Hepatic stellate cell (primary cell): ENCODE results near the gene FSTL5.
"Not testable (repeated sequence)": the region's sequence is repeated elsewhere in the genome, so short reads cannot be mapped to it uniquely, and the experiment has no call there.

Experiments
- DNase-seq: peaks from one replicate; pipeline ENCODE4 v3.0.0; 2011; ENCODE audit warnings: low spot score

Gene FSTL5

GRCh38 chr4:162163892-162164759 lies at the start of gene FSTL5:
FSTL5 (minus strand) TSS chr4:162164000; CDS start chr4:162111396, 52,604 bp downstream.
- no peak for DNase-seq

DNA sequence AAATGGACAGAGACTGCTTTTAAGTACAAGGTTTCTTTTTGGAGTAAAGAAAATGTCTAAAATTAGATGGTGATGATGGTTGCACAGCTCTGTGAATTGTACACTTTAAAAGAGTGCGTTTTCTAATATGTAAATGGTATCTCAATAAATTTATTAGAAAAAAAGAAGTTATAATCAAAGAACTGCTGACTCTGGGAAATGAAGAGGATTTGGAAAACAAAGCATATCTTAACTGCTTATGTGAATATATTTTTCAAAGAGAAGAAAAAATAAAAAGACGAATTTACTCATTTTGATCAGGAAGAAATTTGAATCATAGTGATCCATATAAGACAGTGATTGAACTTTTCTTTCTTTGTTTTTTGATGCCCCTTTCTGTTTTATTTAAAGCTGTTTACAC lies 45.9 kb upstream of the FSTL5 start:
- DNase-seq: no peak

DNA sequence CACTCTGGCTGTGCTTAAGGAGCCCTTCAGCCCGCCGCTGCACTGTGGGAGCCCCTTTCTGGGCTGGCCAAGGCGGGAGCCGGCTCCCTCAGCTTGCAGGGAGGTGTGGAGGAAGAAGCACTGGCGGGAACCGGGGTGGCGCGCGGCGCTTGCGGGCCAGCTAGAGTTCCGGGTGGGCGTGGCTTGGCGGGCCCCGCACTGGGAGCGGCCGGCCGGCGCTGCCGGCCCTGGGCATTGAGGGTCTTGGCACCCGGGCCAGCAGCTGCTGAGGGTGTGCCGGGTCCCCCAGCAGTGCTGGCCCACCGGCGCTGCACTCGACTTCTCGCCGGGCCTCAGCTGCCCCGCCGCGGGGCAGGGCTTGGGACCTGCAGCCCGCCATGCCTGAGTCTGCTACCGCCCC lies 39.7 kb upstream of the FSTL5 start:
- not testable (repeated sequence) for DNase-seq

DNA sequence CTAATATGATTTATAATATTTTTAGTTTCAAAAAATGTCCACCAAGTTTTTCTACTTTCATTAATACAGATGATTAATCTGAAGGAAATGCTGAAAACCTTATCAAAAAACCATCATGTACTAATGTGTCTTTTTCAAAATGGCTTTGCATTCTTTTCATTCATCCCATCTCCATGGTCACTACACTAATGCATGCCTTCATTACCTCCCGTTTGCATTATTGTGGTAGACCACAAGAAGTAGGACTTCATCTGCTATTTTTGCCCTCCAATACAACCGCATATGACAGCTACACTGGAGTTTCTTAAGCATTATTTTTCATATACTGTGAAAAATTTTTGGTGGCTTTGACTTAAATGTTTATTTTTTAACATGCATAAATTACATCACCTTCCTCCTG lies 37.9 kb upstream of the FSTL5 start:
- no peak for DNase-seq

GRCh38 chr4:162170509-162170908 lies 6.7 kb upstream of the FSTL5 start:
- no peak for DNase-seq

- no peak for DNase-seq
Observed at GRCh38 chr4:162164906-162165510, 1.2 kb upstream of the FSTL5 start.

DNA sequence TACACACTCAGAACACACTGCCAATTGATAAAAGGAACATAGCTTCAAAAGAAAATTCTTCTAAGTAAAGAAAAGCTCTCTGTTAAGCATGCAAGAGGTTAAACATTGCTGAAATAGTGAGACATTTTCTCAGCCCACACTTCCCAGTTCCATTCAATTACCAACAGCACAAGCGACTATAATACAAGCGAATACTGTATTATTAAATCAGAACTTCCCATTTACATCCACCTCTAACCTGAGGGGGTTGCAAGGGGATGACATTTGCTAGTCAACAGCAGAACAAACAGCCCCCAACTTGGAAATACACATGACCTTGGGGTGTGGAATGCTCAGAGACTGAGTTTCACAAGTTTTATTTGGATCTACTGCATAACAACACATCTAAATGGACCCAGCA lies 1.1 kb downstream of the FSTL5 start:
- no peak for DNase-seq

DNA sequence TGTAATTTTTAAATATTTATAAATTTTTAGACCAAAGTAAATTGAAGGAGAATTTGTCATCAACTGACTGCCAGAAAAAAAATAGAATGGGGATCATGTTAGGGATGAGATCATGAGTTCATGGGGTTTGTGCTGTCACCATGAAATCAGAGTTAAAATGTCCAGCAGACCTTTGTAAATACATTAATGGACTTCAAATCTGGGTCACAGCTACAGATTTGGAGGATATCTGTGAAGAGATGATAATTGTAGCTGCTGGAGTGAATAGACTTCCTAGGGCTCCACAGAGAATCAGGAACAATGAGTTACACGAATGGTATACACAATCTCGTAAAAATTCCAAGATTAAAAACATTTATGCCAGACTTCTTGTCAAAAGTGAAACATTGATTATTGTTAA lies 6.6 kb downstream of the FSTL5 start:
- DNase-seq: no peak

DNA sequence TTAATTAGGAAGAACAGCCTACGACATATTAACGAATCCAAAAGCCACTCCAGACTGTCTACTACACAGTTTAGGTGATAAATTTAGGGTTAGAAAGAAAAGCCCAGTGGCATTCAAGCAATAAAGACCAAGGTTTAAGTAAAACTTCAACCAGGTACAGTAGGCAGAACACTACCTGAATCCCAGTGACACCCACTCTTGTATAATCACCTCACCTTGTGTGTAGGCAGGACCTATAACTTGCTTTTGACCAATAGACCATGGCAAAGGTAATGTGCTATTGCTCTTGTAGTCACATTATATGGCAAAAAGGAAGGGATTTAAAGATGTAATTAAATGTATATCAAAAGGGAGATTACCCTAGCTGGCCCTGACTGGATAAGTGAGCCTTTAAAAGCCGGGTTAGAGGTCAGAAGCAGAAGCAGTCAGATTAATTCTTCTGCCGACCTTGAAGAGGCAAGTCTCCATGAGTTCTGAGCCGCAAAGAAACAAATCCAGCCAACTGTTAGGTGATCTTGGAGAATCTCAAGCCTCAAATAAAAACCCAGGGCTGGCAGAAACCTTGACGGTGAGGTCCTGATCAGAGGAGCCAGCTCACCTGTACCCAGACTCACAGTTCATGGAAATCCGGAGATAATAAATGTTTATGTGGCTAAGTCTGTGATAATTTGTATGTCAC lies 8.8 kb downstream of the FSTL5 start:
- DNase-seq: no peak

DNA sequence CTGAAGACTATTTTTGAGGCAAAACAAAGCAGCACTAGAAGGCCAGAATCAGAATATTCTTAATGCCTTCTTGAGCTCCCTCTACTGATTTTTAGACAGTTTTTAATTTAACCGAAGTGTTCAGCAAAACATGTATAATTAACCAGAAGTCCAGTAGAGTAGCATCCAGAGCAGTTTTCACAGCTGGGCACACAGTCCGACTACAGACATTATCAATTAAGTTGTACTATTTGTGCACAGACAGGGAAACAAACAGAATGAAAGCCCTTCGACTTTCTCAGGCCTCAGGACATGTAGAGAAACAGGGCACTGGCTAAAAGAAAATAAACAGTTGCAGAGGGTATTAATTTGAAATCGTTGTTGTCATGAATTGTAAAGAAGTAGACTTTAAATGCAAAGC lies 11.9 kb downstream of the FSTL5 start:
- no peak for DNase-seq

DNA sequence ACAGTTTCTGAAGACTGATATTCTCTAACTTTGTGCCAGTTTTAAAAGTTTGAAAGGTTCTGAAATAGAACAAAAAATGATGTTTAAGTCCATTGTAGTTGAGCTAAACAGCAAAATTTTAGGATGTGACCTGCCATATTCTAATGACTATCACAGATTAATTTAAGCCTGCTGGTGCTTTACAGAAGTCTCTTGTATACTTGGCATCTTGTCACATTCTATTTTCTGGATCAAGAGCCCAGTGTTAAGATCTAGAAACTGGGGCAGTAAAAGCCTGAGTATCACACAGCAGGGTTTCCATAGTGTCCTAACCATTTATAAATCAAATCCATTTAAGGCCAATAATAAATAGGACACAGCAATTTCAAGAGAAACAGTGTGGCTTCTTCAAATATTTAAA lies 12.4 kb downstream of the FSTL5 start:
- no peak for DNase-seq

- DNase-seq: no peak
Observed at GRCh38 chr4:162149644-162150043, 14.2 kb downstream of the FSTL5 start.

- DNase-seq: no peak
Observed at GRCh38 chr4:162140051-162140683, 23.6 kb downstream of the FSTL5 start.

GRCh38 chr4:162139412-162139811 lies 24.4 kb downstream of the FSTL5 start:
- no peak for DNase-seq

DNA sequence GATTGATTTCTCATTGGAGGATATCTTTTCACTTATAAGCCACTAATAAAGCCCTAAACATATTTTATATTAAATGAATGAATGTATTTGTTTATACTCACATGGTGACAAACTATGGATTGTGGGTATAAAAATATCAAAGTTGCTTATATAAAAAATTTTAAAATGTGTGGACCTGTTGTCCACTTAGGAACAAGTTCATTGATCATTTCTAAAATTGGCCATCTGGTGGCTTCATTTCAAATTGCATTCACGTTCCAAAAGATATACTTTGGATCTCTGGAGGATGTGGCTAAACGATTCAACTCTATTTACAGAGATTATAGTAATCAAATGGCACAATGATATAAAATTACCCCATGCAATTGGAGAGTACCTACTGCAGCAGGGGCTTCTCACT lies 32.5 kb downstream of the FSTL5 start:
- no peak for DNase-seq

GRCh38 chr4:162126729-162127128 lies 37.1 kb downstream of the FSTL5 start:
- no peak for DNase-seq

DNA sequence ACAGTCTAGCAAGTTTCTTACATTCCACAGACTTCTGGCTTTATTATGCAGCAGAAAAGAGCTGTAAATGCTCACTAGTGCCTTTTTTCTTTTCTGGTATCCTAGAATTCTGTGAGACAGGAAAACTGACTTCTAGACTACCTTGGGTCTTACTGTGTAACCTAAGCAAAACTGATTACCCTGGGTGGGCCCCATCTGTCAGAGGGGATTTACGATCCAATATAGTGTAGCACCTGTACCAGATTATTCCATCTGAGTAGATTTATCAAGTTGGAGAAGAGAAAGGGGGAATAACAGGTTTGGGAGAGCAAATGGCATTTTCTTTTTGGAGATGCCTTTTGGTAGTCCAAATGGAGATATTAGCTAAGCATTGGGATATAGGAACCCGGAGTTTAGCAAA lies 46.7 kb downstream of the FSTL5 start:
- DNase-seq: no peak

DNA sequence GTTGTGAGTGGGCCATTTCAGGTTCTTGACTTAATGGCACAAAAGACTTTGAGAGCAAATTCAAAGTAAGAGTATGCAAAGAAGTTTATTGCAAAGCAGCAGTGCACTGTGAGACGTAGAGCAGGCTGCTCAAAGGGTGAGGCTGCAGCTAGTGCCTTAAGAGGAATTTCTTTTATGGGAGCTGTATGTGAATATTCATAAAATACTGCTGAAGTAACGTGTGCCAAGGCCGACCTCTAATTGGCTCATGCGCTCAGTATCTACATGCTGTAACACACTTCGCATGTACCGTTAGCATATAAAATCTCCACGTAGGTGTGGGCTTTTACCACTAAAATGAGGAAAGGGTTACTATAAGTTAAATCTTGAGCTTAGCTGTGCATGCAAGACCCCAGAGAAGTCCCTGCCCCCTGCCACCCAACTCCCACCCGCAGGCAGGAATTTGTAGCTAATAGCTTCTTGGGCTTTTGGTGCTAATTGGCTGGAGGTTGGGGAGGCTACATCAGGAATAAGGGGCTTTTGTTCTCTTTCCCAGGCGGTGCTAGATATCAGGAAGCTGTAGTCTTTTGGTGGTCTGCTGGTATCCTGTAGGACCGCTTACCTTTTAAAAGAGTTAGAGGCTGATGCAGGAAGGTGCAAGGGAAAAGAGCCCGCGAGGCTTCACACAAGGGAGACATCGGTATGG lies 47.6 kb downstream of the FSTL5 start:
- no peak for DNase-seq

- DNase-seq: no peak
Observed at GRCh38 chr4:162115333-162115732, 48.5 kb downstream of the FSTL5 start.

GRCh38 chr4:162111078-162111477 lies 52.7 kb downstream of the FSTL5 start:
- no peak for DNase-seq

DNA sequence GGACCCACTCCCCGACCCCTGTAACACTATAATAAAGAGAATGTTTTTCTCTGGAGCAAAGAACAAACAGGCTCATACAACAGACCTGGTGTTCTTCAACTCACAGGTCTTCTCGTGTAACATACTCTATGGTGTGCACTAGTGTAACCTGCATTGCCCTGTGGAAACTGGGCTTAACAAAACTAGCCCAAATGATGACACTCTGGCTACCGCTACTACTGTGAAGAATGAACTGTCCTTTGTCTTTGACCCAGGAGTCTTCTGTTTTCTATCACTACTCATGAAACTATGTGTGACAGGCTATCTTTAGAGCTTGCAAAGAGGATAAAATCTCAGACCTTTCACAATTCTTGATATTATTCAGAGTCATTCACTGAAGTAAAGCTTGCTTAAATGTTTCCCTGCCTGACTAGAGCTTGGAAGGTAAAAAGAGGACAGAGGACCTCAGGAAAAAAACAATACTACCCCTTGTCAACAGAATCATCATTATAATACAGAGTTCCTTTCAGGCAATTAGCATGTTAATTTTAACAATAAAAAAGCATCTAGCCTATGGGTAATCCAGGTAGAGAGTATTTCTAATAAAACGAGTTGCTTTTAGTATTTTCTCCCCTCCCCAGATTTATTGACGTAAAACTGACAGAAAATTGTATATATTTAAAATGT lies 59.2 kb downstream of the FSTL5 start:
- no peak for DNase-seq
